CD14-positive monocyte (primary cell): ENCODE results near the gene DYNC1H1. TPM values are rescaled to one million over a fixed set of nuclear protein-coding genes. Genes with fewer than 3 reads are reported as not detected.
A peak's percentile ranks its signal among the peaks of the same experiment; 100 is the strongest.

Experiments used
- DNase-seq, 3 donors: peaks; one replicate each; pipeline ENCODE4 v3.0.0-alpha.2; 2011 to 2022
- H2AFZ ChIP-seq: 2 replicates; pipeline ENCODE4 v1.6.0; 2012; ENCODE audit warnings: mild to moderate bottlenecking, low read depth, low read length, inconsistent platforms; ENCODE audit not compliant: insufficient read depth, poor library complexity, severe bottlenecking
- H3K27ac ChIP-seq, 2 donors: 1 replicate in 1 of 2; 2 replicates in 1 of 2; pipeline ENCODE4 v1.5.1; 2012 to 2013; ENCODE audit warnings: low read length in 2 of 2, control low read depth in 1 of 2, inconsistent platforms in 1 of 2, low read depth in 1 of 2, mild to moderate bottlenecking in 1 of 2
- H3K27me3 ChIP-seq, 2 donors: one replicate each; pipeline versions ENCODE4 v1.6.0 to v1.6.1; 2011 to 2013; ENCODE audit warnings: low read length in 2 of 2; ENCODE audit not compliant: control insufficient read depth in 2 of 2, insufficient read depth in 2 of 2
- H3K36me3 ChIP-seq, 2 donors: replicated peaks in 1 of 2; 1 replicate in 1 of 2; 2 replicates in 1 of 2; pipeline versions ENCODE4 v1.5.1 to v1.6.1; 2012 to 2013; ENCODE audit warnings: low read length in 2 of 2, control low read depth in 1 of 2, inconsistent platforms in 1 of 2, mild to moderate bottlenecking in 1 of 2; ENCODE audit not compliant: insufficient read depth in 2 of 2, control insufficient read depth in 1 of 2
- H3K4me1 ChIP-seq, 2 donors: 1 replicate in 1 of 2; 2 replicates in 1 of 2; pipeline versions ENCODE4 v1.5.1 to v1.6.1; 2012 to 2013; ENCODE audit warnings: low read length in 2 of 2, control low read depth in 1 of 2, inconsistent platforms in 1 of 2, mild to moderate bottlenecking in 1 of 2, moderate library complexity in 1 of 2; ENCODE audit not compliant: insufficient read depth in 2 of 2, control insufficient read depth in 1 of 2
- H3K4me2 ChIP-seq: replicated peaks from 2 replicates; pipeline ENCODE3; 2012; ENCODE audit warnings: low read length, moderate library complexity, mild to moderate bottlenecking; ENCODE audit not compliant: poor library complexity, severe bottlenecking; ENCODE audit errors: extremely low read depth
- H3K4me3 ChIP-seq, 3 experiments: fragments of 200-600 bp in 1 of 3; sonication (generic) in 1 of 3; replicated peaks in 1 of 3; 1 replicate in 2 of 3; 2 replicates in 1 of 3; pipeline ENCODE4 v1.5.1; 2011 to 2013; ENCODE audit warnings: low read length in 3 of 3, mild to moderate bottlenecking in 3 of 3, control low read depth in 2 of 3, low read depth in 2 of 3, inconsistent platforms in 1 of 3, moderate library complexity in 1 of 3
- H3K79me2 ChIP-seq: 2 replicates; pipeline ENCODE4 v1.6.0; 2012; ENCODE audit warnings: mild to moderate bottlenecking, control low read depth, inconsistent platforms, low read length, moderate library complexity; ENCODE audit not compliant: insufficient read depth
- H3K9ac ChIP-seq: 2 replicates; pipeline ENCODE4 v1.6.0; 2017; ENCODE audit warnings: low read length, mild to moderate bottlenecking; ENCODE audit not compliant: insufficient read depth, poor library complexity, severe bottlenecking
- H3K9me3 ChIP-seq, 2 donors: replicated peaks in 1 of 2; 1 replicate in 1 of 2; 2 replicates in 1 of 2; pipeline versions ENCODE4 v1.5.1 to v1.6.1; 2012 to 2013; ENCODE audit warnings: low read length in 2 of 2, control low read depth in 1 of 2; ENCODE audit not compliant: control insufficient read depth in 1 of 2, insufficient read depth in 1 of 2
- H4K20me1 ChIP-seq: 2 replicates; pipeline ENCODE4 v1.6.0; 2012; ENCODE audit warnings: mild to moderate bottlenecking, low read length, control low read depth, moderate library complexity; ENCODE audit not compliant: insufficient read depth
- H3K27ac Mint-ChIP-seq, 7 donors: one replicate each; pipeline ENCODE4 v1.8.0; 2020; ENCODE audit warnings: mild to moderate bottlenecking in 7 of 7, mixed read lengths in 7 of 7, moderate library complexity in 6 of 7, inconsistent platforms in 2 of 7
- H3K27me3 Mint-ChIP-seq, 3 donors: one replicate each; pipeline ENCODE4 v1.8.0; 2021 to 2022; ENCODE audit warnings: low read depth in 3 of 3, mild to moderate bottlenecking in 3 of 3, mixed read lengths in 3 of 3, moderate library complexity in 3 of 3, inconsistent platforms in 1 of 3
- H3K36me3 Mint-ChIP-seq, 2 donors: one replicate each; pipeline ENCODE4 v1.8.0; 2020; ENCODE audit warnings: mixed read lengths in 2 of 2, inconsistent platforms in 1 of 2, mild to moderate bottlenecking in 1 of 2
- H3K4me1 Mint-ChIP-seq: one replicate; pipeline ENCODE4 v1.8.0; 2020; ENCODE audit warnings: mild to moderate bottlenecking, mixed read lengths
- H3K4me3 Mint-ChIP-seq, 2 donors: one replicate each; pipeline ENCODE4 v1.8.0; 2020; ENCODE audit warnings: mild to moderate bottlenecking in 2 of 2, mixed read lengths in 2 of 2, moderate library complexity in 1 of 2
- H3K9me3 Mint-ChIP-seq, 7 donors: one replicate each; pipeline ENCODE4 v1.8.0; 2020 to 2022; ENCODE audit warnings: mixed read lengths in 7 of 7, mild to moderate bottlenecking in 6 of 7, moderate library complexity in 6 of 7, inconsistent platforms in 2 of 7
- WGBS: methylation state at CpG from one replicate; pipeline ENCODE4 v1.1.5; 2013; ENCODE audit warnings: missing lambda C conversion rate; ENCODE audit not compliant: insufficient coverage; 5-methylcytosine and 5-hydroxymethylcytosine counted together
- intact Hi-C, 2 donors: fragments of 100-400 bp; cut with micrococcal nuclease; formaldehyde crosslinking; loops; one replicate each; pipeline versions ENCODE4 v1.15.0 to v1.15.1; 2023
- polyA plus RNA-seq, 3 donors: library from polyadenylated mRNA; depleted of rRNA in 1 of 3; unstranded in 2 of 3; stranded (reverse) in 1 of 3; fragments of 300-500 nt in 2 of 3; fragments of >200 nt in 1 of 3; fragmentation: Illumina TruSeq in 2 of 3; gene quantifications; 1 replicate in 2 of 3; 2 replicates in 1 of 3; pipeline ENCODE4 v1.2.3, GENCODE V29; 2012 to 2021
- TF ChIP-seq, protein P1 (sequence below): fragments of 200-600 bp; IDR thresholded peaks from one replicate; pipeline ENCODE4 v1.8.0; 2022; ENCODE audit warnings: antibody characterized with exemption, mild to moderate bottlenecking

DYNC1H1 gene
- polyA plus RNA-seq, 3 donors, result 14.7 to 87.3 (median 23.6) TPM

- intact Hi-C loops, result loop anchor here in 1 of 2 donors (10.0 kb wide), 1 partner anchor 45 kb away; no protein-coding TSS in a partner anchor
- Mint-ChIP-seq H3K9me3 (no peaks in the 10 kb centered on the region), H3K27ac (peak overlapping the region in 2 of 7 donors; percentile 3 to 50), H3K27me3 (peaks cover 0 to 3% (median 0%) of the 10 kb centered on the region in 3 donors), H3K36me3 (peaks cover 60 to 95% of the 10 kb centered on the region in 2 donors), H3K4me3 (no peak overlapping the region), H3K4me1 (no peaks in the 10 kb centered on the region)
- TF ChIP-seq, protein P1, sequence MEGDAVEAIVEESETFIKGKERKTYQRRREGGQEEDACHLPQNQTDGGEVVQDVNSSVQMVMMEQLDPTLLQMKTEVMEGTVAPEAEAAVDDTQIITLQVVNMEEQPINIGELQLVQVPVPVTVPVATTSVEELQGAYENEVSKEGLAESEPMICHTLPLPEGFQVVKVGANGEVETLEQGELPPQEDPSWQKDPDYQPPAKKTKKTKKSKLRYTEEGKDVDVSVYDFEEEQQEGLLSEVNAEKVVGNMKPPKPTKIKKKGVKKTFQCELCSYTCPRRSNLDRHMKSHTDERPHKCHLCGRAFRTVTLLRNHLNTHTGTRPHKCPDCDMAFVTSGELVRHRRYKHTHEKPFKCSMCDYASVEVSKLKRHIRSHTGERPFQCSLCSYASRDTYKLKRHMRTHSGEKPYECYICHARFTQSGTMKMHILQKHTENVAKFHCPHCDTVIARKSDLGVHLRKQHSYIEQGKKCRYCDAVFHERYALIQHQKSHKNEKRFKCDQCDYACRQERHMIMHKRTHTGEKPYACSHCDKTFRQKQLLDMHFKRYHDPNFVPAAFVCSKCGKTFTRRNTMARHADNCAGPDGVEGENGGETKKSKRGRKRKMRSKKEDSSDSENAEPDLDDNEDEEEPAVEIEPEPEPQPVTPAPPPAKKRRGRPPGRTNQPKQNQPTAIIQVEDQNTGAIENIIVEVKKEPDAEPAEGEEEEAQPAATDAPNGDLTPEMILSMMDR, result no peak
- Histone ChIP-seq H3K36me3 (peaks cover 64 to 89% of the 10 kb centered on the region in 2 donors), H3K27me3 (no peaks in the 10 kb centered on the region), H2AFZ (no peak overlapping the region), H3K9ac (no peak overlapping the region), H3K9me3 (no peaks in the 10 kb centered on the region), H3K4me2 (no peak overlapping the region), H3K4me3 (no peak overlapping the region), H3K79me2 (no peaks in the 10 kb centered on the region), H3K27ac (no peak overlapping the region), H4K20me1 (peaks cover 4% of the 10 kb centered on the region), H3K4me1 (no peaks in the 10 kb centered on the region)
- WGBS, result 98% methylated on average over 25 of the region's 25 CpGs
- no peak for DNase-seq
Observed at GRCh38 chr14:102049258-102050025, 85.1 kb downstream of the DYNC1H1 start.

- H3K9me3 ChIP-seq, result no peaks in the 10 kb centered on the region
- H2AFZ ChIP-seq, result no peak overlapping the region
- no peak overlapping the region for H3K9ac ChIP-seq
- no peaks in the 10 kb centered on the region for H3K4me1 ChIP-seq
- peaks cover 4% of the 10 kb centered on the region for H4K20me1 ChIP-seq
- no peak overlapping the region for H3K4me2 ChIP-seq
- peaks cover 0 to 3% (median 0%) of the 10 kb centered on the region in 3 donors for H3K27me3 Mint-ChIP-seq
- H3K9me3 Mint-ChIP-seq, result no peaks in the 10 kb centered on the region
- H3K79me2 ChIP-seq, result no peaks in the 10 kb centered on the region
- H3K36me3 Mint-ChIP-seq, result peaks cover 56 to 90% of the 10 kb centered on the region in 2 donors
- peak overlapping the region in 2 of 7 donors; percentile 6 to 50 for H3K27ac Mint-ChIP-seq
- H3K27ac ChIP-seq, result no peak overlapping the region
- TF ChIP-seq, protein P1, result no peak
- no peaks in the 10 kb centered on the region for H3K27me3 ChIP-seq
- intact Hi-C loops, result no loop called here
- 100% methylated on average over 11 of the region's 12 CpGs for WGBS
- no peak overlapping the region for H3K4me3 Mint-ChIP-seq
- no peaks in the 10 kb centered on the region for H3K4me1 Mint-ChIP-seq
- H3K4me3 ChIP-seq, result no peak overlapping the region
- DNase-seq, result no peak
- H3K36me3 ChIP-seq, result peaks cover 59 to 83% of the 10 kb centered on the region in 2 donors
Observed at GRCh38 chr14:102050026-102050405, 85.6 kb downstream of the DYNC1H1 start.
